LNCaP clone FGC (cell line): Measurements from ENCODE around the gene SIPA1L2.
"Not testable (repeated sequence)": the region's sequence is repeated elsewhere in the genome, so short reads cannot be mapped to it uniquely, and the experiment has no call there.

Experiments
- DNase-seq: peaks from one replicate; pipeline ENCODE4 v3.0.0-alpha.2; 2011; ENCODE audit warnings: low read depth
- H3K4me3 ChIP-seq: 2 replicates; pipeline ENCODE4 v1.5.1; 2011; ENCODE audit warnings: mild to moderate bottlenecking, low read depth, low read length, control low read depth
- CTCF ChIP-seq: IDR thresholded peaks from 2 replicates; pipeline ENCODE4 v1.5.1; 2012; ENCODE audit warnings: mild to moderate bottlenecking; ENCODE audit not compliant: control insufficient read depth, insufficient read depth; ENCODE audit errors: extremely low read depth

Gene SIPA1L2

GRCh38 chr1:232615306-232615800 is 14.6 kb downstream of the SIPA1L2 start:
- DNase-seq = no peak

GRCh38 chr1:232614811-232615210 is 15.1 kb downstream of the SIPA1L2 start:
- TF ChIP-seq CTCF = no peak
- DNase-seq = no peak
- H3K4me3 ChIP-seq = no peak overlapping the region

More at GRCh38 chr1:232615306-232615800, 14.6 kb downstream of the SIPA1L2 start:
- no peak for TF ChIP-seq CTCF
- no peak overlapping the region for H3K4me3 ChIP-seq

- H3K4me3 ChIP-seq = no peak overlapping the region
- no peak for TF ChIP-seq CTCF
- peak; percentile 59 for DNase-seq
These were observed 16.1 kb downstream of the SIPA1L2 start for GRCh38 chr1:232613752-232614381.

GRCh38 chr1:232612836-232613235 is 17.1 kb downstream of the SIPA1L2 start:
- H3K4me3 ChIP-seq, DNase-seq: not testable (repeated sequence)

- no peak for DNase-seq
- TF ChIP-seq CTCF = no peak
- no peak overlapping the region for H3K4me3 ChIP-seq
These were observed 18.1 kb downstream of the SIPA1L2 start for GRCh38 chr1:232611834-232612233.

- DNase-seq, H3K4me3 ChIP-seq: not testable (repeated sequence)
These were observed 18.8 kb downstream of the SIPA1L2 start for GRCh38 chr1:232610902-232611745.

- DNase-seq = no peak
- TF ChIP-seq CTCF = no peak
These were observed 19.6 kb downstream of the SIPA1L2 start for GRCh38 chr1:232610192-232610901.

GRCh38 chr1:232608427-232608826 is 21.5 kb downstream of the SIPA1L2 start:
- H3K4me3 ChIP-seq = no peak overlapping the region
- no peak for DNase-seq
- no peak for TF ChIP-seq CTCF

More at GRCh38 chr1:232610192-232610901, 19.6 kb downstream of the SIPA1L2 start:
- H3K4me3 ChIP-seq = no peak overlapping the region
